Uterus (tissue), 2 donors: ENCODE data around the gene GON7.
"Not testable (repeated sequence)": the region's sequence is repeated elsewhere in the genome, so short reads cannot be mapped to it uniquely, and the experiment has no call there.

Experiments
- CTCF ChIP-seq, 4 experiments: fragments of 200-600 bp in 2 of 4; fragments of 450-650 bp in 2 of 4; sonication (generic) in 2 of 4; IDR thresholded peaks; one replicate each; pipeline ENCODE4 v1.5.1; 2016 to 2019; ENCODE audit warnings: antibody characterized with exemption in 4 of 4, mild to moderate bottlenecking in 2 of 4, moderate library complexity in 1 of 4
- POLR2A ChIP-seq, 2 donors: fragments of 450-650 bp; IDR thresholded peaks; one replicate each; pipeline ENCODE4 v1.6.1; 2016; ENCODE audit warnings: antibody characterized with exemption in 2 of 2, mild to moderate bottlenecking in 1 of 2, moderate library complexity in 1 of 2

GRCh38 chr14:93165271-93166265 lies 41.3 kb downstream of the GON7 start:
- not testable (repeated sequence) for TF ChIP-seq CTCF, POLR2A (IDR thresholded peaks at IDR 0.05)
